RWPE1 (cell line): ENCODE results near the gene APC2.

Experiments
- CTCF ChIA-PET: fragments of 350-600 bp; sonication (Branson Sonifier 250); formaldehyde crosslinking; extraction: SDS; loops from one replicate; lab custom pipeline; 2021; lab: Yijun Ruan, JAX
- POLR2A ChIA-PET: fragments of 400-600 bp; formaldehyde crosslinking; extraction: SDS; loops from one replicate; lab custom pipeline; 2020; ENCODE audit warnings: antibody characterized with exemption; ENCODE audit not compliant: low non-redundant PET; lab: Yijun Ruan, JAX
- DNase-seq: peaks from one replicate; pipeline ENCODE4 v3.0.0; 2012; ENCODE audit warnings: low spot score
- H3K27ac ChIP-seq: fragments of 450-650 bp; 2 replicates; pipeline ENCODE4 v1.5.1; 2017
- TF ChIP-seq, protein P1 (sequence below): fragments of 450-650 bp; conservative IDR thresholded peaks from 2 replicates; pipeline ENCODE4 v1.5.1; 2017; ENCODE audit warnings: low read depth, mild to moderate bottlenecking

APC2 gene

DNA sequence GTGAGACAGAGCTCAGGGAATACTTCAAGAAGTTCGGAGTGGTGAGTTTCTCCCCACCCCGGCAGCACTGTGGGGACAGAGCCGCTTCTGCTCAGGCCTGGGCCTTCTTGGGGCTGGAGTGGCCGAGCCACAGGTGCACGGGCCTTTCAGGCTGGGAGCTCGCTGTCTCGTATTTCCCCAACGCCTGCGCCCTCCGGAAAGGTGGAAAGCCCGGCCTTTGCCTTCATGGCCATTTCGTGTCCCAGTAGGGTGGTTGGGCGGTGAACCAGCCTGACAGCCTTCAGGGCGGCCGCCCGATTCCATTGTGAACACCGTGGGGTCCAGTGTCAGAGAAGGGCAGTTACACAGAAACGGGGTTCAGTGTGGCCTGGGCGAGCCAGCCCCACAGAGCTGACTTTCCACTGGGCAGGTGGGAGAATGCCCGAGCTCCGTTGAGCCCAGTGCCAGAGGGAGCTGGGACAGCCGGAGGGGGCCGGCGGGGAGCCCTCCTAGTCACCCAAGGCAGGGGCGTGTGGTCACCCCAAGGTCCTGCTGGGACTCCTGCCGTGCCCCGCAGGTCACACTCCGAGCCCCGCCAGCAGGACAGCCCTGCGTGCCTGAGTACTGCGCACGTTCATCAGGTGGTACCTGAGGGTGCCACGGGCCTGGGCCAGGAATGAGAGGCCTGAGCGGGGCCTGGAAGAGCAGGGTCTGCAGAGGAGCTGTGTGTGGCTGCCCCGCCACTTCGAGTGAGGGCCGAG lies 28.5 kb upstream of the APC2 start:
- DNase-seq = no peak
- ChIA-PET CTCF (interaction anchor here (1.1 kb wide), 1 partner anchor 16 kb away, joined by 3 read pairs; no protein-coding TSS in a partner anchor), POLR2A (no interaction called here)
- TF ChIP-seq, protein P1, sequence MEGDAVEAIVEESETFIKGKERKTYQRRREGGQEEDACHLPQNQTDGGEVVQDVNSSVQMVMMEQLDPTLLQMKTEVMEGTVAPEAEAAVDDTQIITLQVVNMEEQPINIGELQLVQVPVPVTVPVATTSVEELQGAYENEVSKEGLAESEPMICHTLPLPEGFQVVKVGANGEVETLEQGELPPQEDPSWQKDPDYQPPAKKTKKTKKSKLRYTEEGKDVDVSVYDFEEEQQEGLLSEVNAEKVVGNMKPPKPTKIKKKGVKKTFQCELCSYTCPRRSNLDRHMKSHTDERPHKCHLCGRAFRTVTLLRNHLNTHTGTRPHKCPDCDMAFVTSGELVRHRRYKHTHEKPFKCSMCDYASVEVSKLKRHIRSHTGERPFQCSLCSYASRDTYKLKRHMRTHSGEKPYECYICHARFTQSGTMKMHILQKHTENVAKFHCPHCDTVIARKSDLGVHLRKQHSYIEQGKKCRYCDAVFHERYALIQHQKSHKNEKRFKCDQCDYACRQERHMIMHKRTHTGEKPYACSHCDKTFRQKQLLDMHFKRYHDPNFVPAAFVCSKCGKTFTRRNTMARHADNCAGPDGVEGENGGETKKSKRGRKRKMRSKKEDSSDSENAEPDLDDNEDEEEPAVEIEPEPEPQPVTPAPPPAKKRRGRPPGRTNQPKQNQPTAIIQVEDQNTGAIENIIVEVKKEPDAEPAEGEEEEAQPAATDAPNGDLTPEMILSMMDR = no peak
- peak overlapping the region; percentile 72 for H3K27ac ChIP-seq

DNA sequence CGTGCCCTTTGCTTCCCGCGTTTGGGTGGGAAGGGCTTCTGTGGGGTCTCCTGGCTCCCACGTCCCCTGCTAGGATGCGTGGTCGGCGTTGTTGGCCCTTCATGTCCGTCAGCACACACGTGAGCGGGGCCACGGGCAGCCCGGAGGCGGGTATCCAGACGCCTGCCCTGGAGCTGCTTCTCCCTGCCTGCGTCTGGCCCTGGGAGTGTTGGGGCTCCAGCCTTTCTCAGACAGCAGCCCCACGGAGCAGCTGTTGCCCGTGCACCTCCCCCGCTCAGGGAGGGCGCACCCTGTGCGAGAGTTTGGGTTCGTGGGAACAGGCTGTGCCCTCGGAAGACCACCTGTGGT lies 28.0 kb upstream of the APC2 start:
- TF ChIP-seq, protein P1 = no peak
- CTCF ChIA-PET = no interaction called here
- POLR2A ChIA-PET = no interaction called here
- DNase-seq = no peak
- peak overlapping the region; percentile 72 for H3K27ac ChIP-seq

DNA sequence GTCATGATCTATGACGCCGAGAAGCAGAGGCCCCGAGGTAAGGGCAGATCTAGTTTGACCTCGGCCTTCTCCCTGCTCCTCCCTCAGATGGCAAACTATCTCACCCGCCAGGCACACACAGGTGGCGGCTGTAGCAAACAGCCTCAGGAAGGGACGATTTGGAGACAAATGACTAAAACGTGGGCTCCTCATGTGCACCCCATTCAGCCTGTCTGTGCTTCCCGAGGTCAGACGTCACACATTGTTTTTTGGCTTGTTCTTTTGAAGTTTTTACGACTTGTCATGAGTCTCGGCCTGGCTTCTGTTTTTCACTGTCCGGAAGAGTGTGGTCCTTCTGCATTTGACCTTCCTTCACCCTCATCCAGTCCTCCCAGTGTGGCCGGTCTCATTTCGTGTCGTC lies 27.6 kb upstream of the APC2 start:
- no peak for DNase-seq
- POLR2A ChIA-PET = no interaction called here

DNA sequence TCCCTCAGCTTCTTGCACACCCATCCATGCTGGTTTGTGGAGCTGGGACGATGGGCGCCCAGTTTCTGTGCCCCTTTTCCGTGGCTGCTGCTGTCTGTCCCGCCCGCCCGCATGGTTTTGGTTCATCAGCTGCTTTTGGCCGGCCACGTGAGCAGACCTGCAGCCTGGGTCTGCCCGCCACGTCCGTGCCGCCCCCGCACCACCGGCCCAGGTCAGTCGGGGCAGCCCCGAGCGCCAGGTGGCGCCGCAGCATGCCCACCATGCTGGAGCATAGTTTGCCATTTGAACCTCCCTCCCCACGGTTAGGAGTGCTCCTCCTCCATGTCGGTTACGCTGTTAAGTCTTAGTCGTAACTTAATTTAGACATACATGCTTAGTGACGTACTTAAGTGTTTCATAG lies 27.0 kb upstream of the APC2 start:
- TF ChIP-seq, protein P1 = no peak
- H3K27ac ChIP-seq = peak overlapping the region; percentile 72
- POLR2A ChIA-PET = interaction anchor here (0.5 kb wide), 1 partner anchor 13 kb away, joined by 4 read pairs; no protein-coding TSS in a partner anchor
- no peak for DNase-seq
- CTCF ChIA-PET = no interaction called here

More for the DNA sequence above, 27.6 kb upstream of the APC2 start:
- TF ChIP-seq, protein P1 = no peak
- CTCF ChIA-PET = no interaction called here
- peak overlapping the region; percentile 72 for H3K27ac ChIP-seq

DNA sequence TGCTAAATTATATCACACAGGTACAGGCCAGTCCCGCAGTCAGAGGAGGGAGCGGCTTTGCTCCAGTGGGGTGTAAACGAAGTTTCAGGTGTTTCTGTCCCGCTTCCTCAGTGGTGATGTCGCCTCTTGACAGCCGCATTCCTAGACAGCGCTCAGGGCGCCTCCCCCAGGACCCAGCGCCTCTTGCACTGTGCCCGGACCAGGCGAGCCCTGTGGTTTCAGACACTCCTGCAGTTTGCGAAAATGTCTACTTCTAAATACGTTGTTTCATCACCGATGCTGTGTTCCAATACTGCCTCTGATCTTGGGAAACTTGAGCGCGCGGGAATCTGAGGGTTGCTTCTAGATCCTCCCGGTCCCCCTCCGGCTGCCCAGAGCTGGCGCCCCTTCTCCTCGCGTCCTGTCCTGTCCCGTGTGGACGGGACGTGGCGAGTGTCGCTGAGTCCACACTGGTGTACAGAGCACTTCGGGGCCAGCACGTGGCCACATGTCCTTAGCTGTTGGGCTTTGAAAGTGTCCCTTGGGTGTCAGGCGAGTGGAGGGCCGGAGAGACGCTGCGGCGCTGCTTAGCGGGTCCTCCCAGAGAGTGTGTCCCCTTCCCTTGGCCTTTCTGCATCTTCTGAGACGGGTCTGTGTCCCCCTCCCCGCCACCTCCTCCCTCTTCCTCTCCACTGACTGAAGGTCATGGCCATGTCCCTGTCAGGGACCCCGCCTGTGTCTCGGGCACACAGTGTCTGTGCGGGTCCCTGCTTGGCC lies 26.3 kb upstream of the APC2 start:
- CTCF ChIA-PET = no interaction called here
- TF ChIP-seq, protein P1 = no peak
- POLR2A ChIA-PET = interaction anchor here (0.5 kb wide), 1 partner anchor 12 kb away, joined by 4 read pairs; no protein-coding TSS in a partner anchor
- peak overlapping the region; percentile 72 for H3K27ac ChIP-seq
- DNase-seq = no peak

DNA sequence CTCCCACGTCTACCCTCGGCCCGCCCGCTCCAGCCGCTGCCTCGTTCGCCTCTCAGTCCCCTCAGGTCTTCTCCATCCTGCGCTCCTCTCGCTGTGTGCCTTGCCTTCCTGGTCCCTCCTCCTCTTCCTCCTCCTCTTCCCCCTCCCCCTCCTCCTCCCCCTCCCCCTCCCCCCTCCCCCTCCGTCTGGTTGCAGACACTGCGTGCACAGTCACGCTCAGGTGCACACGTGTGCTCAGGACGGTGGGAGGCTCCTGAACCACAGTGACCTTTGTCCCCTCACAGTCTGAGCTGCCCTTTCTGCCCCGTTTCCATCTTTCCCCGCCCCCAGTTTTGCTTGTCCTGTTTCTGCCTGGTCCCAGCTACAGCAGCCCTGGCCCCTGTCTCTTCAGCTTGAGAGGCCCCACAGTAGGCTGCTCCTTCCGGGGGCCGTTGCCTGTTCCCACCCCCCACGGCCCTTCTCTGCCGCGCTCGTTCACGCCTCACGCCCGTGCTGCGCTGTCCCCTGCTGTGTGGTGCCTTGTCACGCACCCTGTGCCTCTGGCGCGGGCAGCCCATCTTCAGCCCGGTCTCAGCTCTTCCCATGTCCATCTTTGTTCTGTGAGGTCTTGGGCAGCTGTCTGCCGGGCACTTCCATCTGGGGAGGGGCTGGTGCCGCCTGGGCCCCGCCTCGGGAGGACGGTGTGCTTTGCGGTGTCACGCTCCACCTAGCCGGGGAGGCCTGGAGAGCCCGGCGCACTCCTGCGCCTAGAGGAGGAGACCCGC lies 25.5 kb upstream of the APC2 start:
- peak overlapping the region; percentile 72 for H3K27ac ChIP-seq
- TF ChIP-seq, protein P1 = no peak
- CTCF ChIA-PET = no interaction called here
- DNase-seq = no peak
- POLR2A ChIA-PET = no interaction called here
